Stimulated activated CD4-positive, alpha-beta T cell treated with anti-CD3 and anti-CD28 coated beads, Interleukin-12 subunit alpha, Interleukin-12 subunit beta, amount 100 ng/mL, for 48 hours (primary cell): ENCODE results near the gene DCLK1.
"Not testable (repeated sequence)": the region's sequence is repeated elsewhere in the genome, so short reads cannot be mapped to it uniquely, and the experiment has no call there.

Source experiments
- DNase-seq, 3 donors: peaks; one replicate each; pipeline ENCODE4 v3.0.0-alpha.2; 2020; ENCODE audit warnings: low read depth in 2 of 3, low spot score in 1 of 3

DCLK1 gene

DNA sequence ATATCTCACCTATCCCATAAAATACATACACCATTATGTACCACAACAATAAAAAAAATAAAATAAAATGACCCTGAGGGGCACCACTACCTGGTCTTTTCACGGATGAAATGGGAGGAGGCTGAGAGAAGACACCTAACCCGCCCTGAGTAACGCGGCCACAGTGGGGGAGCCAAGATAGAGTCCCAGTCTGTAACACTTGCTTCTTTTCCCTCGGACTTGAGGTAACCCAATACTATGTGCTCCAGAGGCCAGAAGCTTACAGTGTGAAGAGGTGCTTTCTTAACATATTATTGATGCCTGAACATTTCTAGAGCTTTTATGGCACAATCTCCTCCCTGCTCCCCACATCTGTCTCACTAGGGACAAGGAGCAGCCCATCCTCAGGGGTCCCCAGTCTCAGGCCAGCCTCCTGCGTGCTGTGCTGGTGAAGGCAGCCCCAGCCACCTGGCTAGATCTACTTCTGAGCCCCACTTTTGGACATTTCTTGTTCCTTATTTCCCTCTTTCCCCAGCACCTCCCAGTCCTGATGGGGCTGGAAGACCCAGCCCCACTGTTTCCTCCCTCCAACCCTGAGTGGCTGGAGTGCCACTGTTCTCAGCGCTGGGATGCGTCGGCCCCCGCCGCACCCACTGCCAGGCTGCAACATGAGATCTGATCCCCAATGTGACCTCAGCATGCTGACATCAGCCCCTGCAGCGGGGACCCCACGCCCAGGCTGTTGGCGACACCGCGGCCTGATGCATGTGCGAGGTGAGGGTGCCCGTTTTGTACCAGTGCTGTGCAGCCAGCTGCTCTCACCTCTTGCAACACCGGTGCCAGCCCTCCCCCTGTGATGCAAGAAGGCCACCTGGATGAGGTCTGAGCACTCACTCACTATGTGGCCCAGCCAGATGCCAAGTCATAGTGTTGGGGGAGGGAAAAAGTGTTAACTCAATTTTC, 143.3 kb downstream of the DCLK1 start:
- DNase-seq, result no peak

DNA sequence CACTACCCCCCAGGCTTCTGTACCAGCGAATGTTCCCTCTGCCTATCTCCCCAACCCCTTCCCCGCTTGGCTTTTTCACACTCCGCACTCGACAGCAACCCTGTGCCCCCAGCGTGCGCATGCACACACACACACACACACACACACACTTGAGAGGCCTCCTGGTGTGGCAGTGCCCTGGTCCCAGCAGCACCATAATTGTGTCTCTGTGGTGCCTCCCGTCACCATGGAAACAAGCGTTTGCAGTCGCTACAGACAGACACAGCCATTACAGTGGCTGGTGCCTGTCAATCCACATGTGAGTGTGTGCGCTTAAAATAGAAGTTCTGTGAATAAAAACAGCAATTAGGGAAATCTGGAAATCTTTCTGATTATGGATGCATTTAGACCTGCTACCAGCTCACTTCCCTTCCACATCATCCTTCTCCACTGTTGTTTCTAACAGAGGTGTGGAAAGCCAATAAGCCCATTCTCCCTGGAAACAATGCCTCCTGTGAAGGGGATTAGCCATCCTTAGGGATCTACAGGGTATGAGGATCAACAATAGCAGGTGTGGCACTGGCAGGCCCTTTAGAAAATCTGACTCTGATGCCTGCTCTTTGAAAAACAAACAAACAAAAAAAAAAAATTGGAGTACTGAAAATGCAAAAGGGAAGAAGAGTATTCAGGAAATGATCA, 146.3 kb downstream of the DCLK1 start:
- DNase-seq, result no peak

GRCh38 chr13:35984287-35984686, 146.9 kb downstream of the DCLK1 start:
- DNase-seq, result no peak

GRCh38 chr13:35983703-35984102, 147.5 kb downstream of the DCLK1 start:
- not testable (repeated sequence) for DNase-seq

- no peak for DNase-seq
Measured at GRCh38 chr13:35983206-35983605, 148.0 kb downstream of the DCLK1 start.

GRCh38 chr13:35979361-35979951, 151.7 kb downstream of the DCLK1 start:
- DNase-seq, result no peak

GRCh38 chr13:35978607-35979316, 152.4 kb downstream of the DCLK1 start:
- peak in 2 of 3 donors; percentile 2 to 64 for DNase-seq

GRCh38 chr13:35977060-35977459, 154.1 kb downstream of the DCLK1 start:
- no peak for DNase-seq

GRCh38 chr13:35976126-35976525, 155.1 kb downstream of the DCLK1 start:
- no peak for DNase-seq

- not testable (repeated sequence) for DNase-seq
Measured at GRCh38 chr13:35966951-35967350, 164.2 kb downstream of the DCLK1 start.

GRCh38 chr13:35966024-35966423, 165.2 kb downstream of the DCLK1 start:
- no peak for DNase-seq

DNA sequence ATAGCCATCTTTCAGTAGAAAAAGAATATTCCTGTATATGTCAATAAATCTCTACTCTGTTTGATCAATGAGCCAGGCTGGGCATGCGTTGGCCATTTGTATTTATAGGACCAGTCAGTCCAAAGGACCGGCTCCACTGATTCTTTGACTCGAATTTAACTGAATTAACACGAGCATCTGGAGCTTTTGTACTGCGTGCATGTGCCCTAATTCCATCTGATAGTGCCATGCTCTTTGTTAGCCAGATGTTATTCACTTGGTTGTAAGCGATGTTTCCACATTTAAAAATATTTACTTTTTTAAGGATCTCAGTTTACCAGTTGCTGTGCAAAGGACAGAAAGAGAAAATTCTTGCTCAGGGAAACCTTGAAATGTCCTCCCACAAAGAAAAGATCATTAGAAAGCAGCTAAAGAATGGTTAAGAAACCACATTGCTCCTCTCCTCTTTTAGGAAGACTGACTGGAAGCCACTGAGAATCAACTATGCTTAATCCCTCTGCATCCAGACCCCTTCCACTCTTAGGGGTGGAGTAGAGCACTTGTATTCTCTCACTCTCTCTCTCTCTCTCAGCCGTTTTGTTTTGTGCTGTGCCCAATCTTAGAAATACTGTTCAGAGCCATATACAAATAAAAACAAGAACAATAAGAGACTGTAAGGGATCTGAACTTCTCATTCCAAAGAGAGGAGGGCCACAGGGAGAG, 165.8 kb downstream of the DCLK1 start:
- no peak for DNase-seq

DNA sequence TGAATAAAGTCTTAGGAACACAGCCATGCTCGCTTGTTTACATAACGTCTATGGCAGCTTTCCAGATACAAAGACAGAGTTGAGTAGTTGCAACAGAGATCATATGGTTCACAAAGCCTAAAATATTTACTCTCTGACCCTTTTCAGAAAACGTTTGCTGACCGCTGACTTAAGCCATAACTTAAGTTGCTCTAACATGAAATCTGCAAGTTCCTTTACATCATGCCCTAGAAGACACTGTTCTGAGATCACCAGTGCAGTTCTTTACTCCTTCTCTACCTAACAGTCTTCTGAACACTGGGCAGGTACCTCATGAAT, 166.4 kb downstream of the DCLK1 start:
- no peak for DNase-seq

- DNase-seq, result no peak
Measured at GRCh38 chr13:35964011-35964862, 166.9 kb downstream of the DCLK1 start.

GRCh38 chr13:35961461-35962220, 169.5 kb downstream of the DCLK1 start:
- DNase-seq, result no peak

DNA sequence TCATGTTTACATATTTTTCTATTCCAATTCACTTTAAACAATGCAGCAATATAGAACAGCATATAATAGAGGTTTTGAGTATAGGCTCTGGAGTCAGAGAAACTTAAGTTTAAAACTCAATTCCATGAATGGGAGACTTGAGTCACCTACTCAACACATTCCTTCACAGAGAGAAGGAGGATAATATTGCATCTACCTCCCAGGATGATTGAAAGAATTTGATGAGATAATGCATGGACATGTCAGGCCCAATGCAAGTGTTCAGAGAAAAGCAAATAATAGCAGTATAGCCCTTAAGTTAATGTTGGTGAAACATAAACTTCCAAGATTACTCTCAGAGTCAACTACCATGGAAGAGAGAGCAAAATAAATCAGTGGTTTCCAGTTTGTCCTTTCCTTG, 170.2 kb downstream of the DCLK1 start:
- no peak for DNase-seq

- no peak for DNase-seq
Measured at GRCh38 chr13:35957996-35958395, 173.2 kb downstream of the DCLK1 start.

- DNase-seq, result no peak
Measured at GRCh38 chr13:35957241-35957731, 173.9 kb downstream of the DCLK1 start.

GRCh38 chr13:35956074-35956473, 175.1 kb downstream of the DCLK1 start:
- DNase-seq, result no peak
